Stimulated activated CD4-positive, alpha-beta T cell treated with anti-CD3 and anti-CD28 coated beads, Interleukin-1b, Interleukin-23, amount 100 ng/mL, for 48 hours (primary cell): ENCODE measurements around the gene SCYL2.
"Not testable (repeated sequence)": the region's sequence is repeated elsewhere in the genome, so short reads cannot be mapped to it uniquely, and the experiment has no call there.

ENCODE experiments used
- DNase-seq: peaks from one replicate; pipeline ENCODE4 v3.0.0-alpha.2; 2020

The SCYL2 gene

DNA sequence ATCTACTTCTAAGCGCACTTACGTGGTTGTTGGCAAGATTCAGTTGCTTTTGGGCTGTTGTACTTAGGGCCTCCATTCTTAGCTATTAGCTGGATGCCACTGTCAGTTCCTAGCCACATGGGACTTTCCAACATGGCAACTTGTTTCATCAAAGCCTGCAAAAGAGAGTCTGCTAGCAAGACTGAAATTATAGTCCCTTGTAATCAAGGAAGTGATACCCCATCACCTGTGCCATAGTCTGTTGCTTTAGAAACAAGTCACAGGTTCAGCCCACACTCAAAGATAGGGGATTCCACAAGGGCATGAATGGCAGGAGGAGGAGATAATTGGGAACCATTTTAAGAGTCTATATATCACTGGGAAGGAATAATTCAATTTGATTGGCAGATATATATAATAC, 62.8 kb downstream of the SCYL2 start:
- DNase-seq, result no peak

DNA sequence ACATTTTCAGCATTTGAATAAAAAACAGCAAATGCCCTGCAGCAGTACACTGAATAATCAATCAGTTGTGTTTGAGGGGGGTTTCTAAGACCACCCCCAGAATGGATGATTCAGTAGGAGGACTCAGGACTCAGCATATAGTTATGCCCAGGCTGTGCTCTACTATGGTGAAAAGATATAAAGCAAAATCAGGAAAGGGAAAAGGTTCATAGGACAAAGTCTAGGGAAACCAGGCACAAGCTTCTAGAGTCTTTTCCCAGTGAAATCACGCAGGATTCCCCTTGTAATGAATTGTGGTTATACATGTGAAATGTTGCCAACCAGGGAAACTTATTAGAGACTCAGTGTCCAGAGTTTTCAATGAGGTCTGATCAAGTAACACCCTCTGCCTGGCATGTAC, 64.9 kb downstream of the SCYL2 start:
- no peak for DNase-seq

DNA sequence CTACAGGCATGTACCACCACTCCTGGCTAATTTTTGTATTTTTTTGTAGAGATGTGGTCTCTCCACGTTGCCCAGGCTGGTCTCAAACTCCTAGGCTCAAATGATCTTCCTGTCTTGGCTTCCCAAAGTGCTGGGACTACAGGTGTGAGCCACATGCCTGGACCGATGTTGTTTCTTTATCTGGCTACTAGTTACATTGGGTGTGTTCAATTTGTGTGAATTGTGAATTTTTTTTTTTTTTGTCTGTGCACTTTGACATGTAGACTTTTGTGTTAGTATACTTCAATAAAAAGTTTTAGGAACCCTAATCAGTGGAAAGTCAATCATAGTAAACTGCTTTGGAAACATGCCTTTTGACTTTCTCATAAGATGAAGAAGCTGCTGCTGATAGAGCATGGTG, 65.9 kb downstream of the SCYL2 start:
- no peak for DNase-seq

DNA sequence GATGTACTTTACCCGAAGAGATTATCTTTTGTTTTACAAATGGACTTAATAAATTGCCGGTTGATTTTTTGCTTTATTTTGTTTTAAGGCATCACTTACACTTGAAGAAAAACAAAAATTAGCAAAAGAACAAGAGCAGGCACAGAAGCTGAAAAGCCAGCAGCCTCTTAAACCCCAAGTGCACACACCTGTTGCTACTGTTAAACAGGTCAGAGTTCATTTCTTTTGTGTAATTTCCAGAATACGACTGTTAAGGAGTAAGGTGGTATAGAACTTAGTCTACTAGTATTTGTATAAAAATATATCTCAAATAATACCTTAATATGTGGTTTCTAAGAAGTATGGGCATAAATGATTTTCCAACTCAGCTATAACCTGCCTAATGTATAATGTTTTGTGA, 70.3 kb downstream of the SCYL2 start:
- DNase-seq, result no peak

DNA sequence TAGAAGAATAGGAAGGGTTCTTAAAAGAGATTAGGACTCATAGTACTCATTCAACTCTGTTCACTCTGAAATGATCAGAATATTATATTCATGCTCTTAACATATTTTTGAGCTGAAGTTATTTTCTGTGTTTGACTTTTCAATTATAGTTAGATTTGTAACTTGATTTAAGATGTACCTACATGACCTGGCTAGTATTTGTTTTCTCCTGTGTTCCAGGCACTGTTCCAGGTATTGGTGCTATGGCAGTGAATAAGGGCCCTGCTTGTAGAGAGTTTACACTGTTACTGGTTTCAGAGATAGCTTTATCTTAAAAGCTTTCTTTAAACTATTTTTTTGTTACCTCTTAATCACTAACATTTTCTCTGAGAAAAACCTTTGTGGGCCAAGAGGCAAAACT, 70.8 kb downstream of the SCYL2 start:
- no peak for DNase-seq

DNA sequence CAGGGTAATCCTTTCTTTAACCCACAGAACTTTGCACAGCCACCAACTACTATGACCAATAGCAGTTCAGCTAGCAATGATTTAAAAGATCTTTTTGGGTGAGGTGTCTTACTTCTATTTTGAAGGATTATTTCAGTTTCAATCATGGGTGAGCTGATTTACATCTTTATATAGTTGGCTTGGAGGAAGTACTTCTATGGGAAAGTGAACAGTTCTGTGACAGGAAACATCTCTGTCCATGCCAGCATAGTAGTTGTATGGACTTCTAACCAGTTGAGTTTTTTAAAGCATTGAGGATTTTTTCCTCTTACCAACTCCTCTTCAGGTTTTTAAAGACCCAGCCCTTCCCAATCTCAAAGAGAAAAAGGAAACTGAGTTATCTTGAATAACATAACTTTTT, 72.1 kb downstream of the SCYL2 start:
- DNase-seq, result no peak

DNA sequence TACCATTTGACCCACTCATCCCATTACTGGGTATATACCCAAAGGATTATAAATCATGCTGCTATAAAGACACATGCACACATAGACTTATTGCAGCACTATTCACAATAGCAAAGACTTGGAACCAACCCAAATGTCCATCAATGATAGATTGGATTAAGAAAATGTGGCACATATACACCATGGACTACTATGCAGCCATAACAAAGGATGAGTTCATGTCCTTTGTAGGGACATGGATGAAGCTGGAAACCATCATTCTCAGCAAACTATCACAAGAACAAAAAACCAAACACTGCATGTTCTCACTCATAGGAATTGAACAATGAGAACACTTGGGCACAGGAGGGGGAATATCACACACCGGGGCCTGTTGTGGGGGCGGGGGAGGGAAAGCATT, 75.9 kb downstream of the SCYL2 start:
- not testable (repeated sequence) for DNase-seq

DNA sequence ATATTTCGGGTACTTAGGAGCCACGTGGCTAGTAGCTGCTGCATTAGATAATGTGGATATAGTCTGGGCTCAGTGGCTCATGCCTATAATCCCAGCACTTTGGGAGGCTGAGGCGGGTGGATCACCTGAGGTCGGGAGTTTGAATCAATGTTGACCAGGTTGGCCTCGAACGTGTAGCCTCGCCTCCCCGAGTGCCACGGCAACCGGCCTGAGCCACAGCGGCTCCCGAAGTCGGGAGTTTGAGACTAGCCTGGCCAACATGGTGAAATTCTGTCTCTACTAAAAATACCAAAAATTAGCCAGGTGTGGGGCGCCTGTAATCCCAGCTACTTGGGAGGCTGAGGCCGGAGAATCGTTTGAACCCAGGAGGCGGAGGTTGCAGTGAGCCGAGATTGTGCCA, 77.4 kb downstream of the SCYL2 start:
- not testable (repeated sequence) for DNase-seq

DNA sequence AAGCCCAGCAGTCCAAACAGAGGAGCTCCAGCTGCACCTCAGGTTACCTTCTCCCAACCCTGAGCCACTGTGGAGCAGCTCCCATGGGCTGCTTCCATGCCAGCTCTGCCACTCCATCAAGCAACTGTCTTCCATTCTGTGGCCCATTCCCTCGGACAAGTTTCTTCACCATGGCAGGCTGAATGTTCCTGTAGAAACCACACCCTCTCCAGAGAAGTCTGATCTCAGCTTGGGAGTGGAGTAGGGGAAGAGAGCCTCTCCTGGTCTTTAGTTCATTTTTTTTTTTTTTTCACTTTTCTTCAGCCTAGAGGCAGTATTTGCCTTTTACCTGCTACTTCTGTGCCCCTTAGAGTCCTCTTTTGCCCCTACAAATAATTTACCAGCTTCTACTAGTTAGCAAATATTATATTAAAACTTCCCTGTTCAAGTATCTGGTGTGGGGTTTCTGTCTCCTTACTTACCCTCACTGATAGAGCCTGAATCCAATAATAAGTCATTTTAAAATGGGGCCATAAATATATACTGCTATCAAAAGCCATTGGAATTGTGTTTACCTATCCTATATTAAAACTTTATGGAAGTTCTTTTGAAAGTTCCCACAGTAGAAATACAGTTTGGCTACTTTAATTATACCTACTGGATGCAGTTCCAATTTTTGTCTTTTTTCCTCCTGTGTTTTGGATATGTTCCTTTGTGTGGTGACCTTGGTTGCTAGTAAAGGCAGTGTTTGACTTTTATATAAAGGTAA, 78.2 kb downstream of the SCYL2 start:
- DNase-seq, result no peak

DNA sequence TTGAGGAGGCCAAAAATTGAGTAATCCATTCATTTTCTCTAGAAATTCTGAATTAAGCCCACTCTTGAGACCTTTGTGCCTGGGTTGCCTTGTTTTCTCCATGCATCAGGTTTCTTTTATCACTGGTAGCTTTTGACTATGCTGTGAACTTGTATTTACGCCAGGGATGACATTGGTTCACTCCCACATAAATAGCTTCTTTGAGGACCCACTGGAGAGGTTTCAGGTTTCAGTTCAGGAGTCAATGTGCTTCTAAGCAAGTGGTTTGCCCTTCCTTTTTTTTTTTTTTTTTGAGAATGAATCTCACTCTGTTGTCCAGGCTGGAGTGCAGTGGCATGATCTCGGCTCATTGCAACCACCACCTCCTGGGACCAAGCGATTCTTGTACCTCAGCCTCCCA, 79.7 kb downstream of the SCYL2 start:
- no peak for DNase-seq

DNA sequence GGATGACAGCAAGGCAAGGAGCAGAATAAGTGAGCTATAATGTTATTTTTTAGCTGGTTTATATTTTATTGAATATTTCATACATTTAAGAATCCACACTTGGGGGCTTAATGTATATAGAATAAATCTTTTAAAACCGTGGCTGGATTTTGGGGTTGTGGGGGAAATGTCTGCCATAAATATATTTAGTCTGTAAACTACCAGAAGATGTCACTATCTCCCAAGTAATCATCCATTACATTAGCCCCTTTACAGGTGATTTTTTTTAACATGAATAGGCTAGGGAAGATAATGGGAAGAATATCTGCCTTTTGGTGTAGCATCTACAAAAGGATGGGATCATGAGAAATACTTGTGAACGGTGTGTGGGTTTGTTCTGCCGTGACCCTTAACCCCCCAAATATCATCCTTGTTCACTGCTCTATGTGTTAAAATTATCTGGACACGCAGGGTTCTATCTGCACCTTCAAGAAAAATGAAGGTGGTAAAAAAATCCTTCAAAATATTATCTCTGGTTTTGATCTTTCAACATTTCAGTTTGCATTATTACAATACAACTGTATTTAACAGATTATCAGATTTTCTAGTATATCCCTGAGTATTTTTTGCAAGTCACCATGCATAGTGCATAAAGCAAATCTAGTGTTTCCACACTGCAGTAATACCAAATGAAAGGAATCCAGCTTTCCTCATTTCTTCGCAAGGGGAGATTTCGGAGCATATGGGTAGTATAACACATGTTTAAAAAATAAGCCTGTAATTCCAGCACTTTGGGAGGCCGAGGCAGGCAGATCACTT, 81.9 kb downstream of the SCYL2 start:
- no peak for DNase-seq

DNA sequence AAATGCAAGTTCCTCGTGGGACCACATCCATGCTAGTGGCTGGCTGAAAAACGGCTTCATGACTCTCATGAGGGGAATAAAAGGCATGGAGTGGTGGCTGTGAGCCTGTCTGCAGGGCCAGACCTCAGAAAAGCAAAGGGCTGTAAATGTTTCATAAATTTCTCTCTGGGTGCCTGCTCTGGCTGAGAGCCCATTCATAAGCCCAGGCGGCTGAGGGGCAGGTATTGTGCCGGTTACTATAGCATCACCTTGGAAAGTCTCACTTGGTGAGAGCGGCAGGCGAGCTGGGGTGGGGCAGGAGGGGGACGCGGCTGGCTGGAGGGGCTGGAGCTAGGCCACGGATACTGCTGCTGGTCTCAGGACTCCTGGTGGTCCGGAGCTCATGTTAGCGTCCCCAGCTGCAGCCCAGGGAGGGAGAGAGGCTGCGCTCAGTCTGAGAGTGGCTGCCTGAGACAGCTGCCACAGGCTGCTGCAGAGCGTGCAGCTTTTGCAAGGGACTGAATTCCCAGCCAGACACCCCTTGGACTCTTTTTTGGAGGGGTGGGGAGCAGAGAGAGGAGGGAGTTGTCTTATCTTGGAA, 89.8 kb downstream of the SCYL2 start, which contains the start of gene SLC17A8:
SLC17A8 (plus strand) TSS at position 431 of the 580 bp plus-strand sequence. CDS start 318 bp downstream, outside the sequence.
- no peak for DNase-seq

DNA sequence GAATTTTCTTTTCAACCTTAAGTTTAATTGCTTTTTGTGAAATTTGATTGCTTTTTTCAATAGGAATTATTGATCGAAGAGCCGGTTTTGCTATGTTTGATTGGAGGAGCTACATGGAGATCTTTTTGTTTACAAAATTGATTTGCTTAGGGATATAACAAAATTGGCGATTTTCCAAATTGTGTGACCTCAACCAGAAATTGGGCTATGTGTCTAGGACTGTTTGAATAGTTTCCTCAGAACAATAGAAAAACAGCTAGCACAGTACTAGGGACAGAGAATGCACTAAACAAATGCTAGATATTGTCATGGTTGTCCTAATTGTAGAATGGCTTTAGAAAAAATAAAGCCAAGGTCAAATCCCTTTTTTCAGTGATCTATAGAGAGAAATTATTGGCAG, 92.3 kb downstream of the SCYL2 start:
- DNase-seq, result no peak

DNA sequence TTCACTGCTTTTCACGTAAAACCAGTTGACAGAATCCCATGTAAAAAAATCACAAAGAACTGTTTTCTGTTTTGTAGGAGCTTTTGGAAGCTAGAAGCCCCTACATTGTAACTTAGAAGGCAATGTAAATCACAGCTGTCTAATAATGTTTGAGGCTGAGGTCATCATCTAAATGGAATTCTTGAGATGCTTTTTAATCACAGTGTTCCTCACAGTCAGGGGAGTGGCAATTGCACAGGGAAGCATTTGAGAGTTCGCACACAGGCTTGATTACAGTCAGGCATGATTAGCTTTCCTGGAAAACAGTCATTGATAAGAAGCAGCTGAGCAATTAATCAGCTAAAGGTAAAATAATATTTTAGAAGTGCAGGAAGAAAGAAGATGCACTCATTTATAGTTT, 92.8 kb downstream of the SCYL2 start:
- DNase-seq, result no peak

DNA sequence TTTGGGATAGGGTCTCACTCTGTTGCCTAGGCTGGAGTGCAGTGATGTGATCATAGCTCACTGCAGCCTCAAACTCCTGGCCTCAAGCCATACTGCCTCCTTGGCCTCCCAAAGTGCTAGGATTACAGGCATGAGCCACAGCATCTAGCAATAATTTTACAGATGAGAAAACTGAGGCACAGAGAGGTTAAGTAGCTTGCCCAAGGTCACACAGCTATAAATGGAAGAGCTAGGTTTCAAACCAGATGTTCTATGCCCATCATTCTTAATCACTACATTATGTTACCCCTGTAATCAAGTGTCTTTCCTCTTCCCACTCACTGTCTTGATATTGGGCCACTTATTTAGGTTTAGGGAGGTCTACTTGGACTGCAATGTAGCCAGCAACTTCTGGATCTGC, 93.5 kb downstream of the SCYL2 start:
- DNase-seq, result no peak

DNA sequence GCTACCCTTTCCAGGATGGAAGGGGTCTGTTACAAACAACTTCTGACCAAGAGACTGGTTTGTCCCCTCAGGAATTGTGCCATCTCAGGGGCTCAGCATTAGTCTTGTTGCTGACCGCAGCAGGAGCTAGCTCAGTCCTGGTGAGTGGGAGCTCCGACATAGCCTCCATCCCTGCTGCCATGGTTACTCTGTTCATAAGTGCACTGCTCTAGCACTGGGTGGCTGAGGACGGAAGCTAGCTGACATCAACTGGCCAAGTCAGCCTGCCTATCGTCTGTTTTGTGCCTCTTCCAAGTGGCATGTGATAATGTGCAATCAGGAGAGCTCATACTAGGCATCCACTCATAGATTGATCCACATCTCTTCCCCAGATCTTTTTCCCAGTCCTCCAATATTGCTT, 97.3 kb downstream of the SCYL2 start:
- no peak for DNase-seq

DNA sequence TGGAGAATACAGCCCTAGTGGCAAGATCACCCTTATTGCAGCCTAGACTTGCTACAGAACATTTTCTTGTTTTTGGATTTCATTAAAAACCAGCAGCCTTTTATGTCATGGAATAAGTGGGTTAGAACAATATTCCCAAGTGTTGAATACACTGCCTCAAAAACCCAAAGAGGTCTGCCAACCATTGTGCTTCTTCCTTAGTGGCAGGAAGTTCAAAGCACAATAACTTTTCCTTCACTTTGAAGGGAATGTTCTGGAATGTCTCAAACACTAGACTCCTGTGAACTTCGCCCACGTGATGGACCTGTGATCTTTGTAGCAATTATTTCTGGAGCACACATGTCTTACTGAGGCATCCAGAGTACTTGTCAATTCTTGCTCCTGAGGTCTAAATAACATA, 98.4 kb downstream of the SCYL2 start:
- DNase-seq, result no peak

DNA sequence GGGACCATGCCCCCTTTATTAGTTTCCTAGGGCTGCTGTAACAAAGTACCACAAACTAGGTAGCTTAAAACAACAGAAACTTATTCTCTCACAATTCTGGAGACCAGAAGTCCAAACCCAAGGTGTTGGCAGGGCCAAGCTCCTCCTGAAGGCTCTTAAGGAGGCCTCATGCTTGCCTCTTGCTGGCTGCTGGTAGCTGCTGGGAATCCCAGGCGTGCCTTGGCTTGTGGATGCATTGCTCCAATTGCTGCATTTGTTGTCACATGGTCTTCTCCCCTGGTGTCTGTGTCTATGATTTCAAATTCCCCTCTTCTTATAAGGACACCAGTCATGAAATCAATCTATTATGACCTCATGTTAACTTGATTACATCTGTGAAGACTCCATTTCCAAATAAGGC, 101.1 kb downstream of the SCYL2 start:
- DNase-seq, result no peak

DNA sequence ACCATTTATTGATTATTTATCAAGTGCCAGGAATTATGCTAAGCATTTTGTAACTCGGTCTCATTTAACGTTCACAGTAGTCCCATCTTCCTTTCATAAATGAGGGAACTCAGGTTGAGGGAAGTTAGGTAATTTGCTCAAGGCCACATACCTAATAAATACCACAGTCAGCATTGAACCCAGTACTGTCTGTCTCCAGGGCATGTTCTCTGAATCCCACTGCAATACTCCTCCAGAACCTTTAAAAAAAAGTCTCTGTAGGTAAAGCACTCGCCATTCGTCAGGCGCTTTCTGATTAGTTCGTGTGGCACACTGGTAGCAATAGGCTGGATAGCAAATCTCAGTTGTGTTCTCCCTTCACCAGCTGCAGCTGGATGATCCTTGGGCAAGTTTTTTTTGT, 104.2 kb downstream of the SCYL2 start:
- DNase-seq, result no peak

DNA sequence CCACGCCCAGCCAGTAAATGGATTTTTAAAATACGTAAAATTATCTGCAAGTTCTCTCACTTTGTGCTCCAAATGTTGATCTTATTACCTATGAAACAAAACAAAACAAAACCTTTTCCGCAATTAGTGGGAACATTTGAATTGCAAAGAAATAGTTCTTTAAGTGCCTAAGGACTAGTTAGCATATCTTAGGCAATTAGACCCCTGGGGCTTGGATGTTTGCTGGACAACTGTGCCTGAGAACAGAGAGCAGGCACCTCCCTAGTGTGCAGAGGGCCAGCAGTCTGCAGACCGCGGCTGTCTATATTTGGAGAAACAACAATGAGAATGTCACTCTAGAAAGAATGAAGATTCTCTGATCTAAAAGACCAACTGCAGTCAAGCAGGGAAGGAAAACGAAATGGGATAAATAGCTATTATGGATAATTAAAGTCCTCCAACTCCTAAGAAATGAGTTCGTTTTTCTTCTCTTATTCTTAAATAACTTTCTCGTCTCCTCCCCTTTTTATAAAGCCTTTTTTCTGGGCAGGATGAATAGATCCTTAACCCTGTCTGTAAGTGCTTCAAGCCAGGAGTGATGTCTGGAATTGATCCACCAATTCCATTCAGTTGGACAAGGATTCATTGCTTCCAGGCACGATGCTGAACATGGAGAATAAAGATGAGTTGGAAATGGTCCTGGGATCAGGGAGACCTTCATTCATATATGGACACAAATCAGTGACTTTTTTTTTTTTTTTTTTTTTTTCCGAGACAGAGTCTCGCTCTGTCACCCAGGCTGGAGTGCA, 106.1 kb downstream of the SCYL2 start:
- no peak for DNase-seq

DNA sequence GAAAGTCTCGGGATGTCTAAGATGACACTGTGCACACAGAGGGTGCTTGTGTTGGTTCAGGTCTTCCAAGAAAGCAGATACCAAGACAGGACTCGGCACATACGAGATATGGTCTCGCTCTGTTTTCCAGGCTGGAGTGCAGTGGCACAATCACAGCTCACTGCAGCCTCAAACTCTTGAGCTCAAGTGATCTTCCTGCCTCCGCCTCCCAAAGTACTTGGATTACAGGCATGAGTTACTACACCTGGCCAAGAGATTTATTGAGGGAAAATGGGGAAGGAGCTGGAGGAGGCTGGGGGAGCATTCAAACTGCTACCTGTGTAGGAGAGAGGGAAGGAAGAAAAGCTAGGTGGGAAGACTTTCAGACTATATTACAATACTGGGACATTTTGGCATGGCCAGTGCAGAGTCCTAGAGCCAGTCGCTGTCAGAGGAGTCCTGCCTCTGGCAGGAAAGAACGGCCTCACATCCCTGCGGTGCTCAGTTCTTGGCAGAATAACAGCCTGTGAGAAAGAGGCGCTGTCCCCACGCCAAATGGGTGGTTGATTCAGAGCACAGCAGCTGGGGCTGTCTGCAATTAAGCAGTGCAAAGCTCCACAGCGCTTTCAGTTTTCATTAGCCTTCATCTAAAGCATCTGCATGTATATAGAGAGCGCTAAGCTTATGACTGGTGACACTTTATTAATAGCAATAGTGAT, 108.2 kb downstream of the SCYL2 start:
- no peak for DNase-seq

DNA sequence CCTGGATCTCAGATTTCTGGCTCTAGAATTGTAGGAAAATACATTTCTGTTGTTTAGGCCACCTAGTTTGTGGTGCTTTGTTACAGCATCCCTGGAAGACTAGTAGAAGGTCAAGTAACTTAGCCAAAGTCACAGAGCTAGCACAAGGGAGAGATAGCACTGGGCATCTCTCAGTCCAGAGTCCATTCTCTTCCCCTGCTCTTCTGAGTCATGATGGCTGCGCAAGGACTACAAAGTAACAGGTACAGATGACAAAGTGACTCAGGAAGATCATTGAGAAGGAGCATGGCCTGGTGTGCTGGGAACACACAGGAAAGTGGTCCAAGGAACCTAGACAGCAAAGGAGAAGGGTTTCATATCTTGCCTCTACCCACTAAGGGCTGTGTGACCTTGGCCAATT, 109.2 kb downstream of the SCYL2 start:
- DNase-seq, result no peak

DNA sequence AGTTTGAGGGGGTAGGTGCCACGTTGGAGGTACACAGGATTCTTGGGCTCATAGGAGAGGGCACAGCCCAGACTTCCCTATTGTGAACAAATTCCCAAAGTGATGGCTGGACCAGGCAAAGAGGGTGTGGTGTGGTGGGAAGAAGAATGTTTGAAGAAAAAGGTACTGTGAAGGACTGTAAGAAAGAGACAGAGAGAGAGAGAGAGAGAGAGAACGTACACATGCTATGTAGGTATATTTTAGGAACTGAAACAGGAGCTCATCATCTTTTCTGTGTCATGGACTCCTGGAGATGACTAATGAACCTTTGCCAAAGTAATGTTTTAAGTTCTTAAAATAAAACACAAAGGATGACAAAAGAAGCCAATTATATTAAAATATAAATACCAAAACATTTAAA, 114.4 kb downstream of the SCYL2 start:
- no peak for DNase-seq
